ENCODE measurements around the gene CARS1. TPM values are rescaled to one million over a fixed set of nuclear protein-coding genes. Genes with fewer than 3 reads are reported as not detected.
"Not testable (repeated sequence)": the region's sequence is repeated elsewhere in the genome, so short reads cannot be mapped to it uniquely, and the experiment has no call there.

The CARS1 gene
- total RNA-seq, 1 donor from 2014 or later, result 51.8 TPM

DNA sequence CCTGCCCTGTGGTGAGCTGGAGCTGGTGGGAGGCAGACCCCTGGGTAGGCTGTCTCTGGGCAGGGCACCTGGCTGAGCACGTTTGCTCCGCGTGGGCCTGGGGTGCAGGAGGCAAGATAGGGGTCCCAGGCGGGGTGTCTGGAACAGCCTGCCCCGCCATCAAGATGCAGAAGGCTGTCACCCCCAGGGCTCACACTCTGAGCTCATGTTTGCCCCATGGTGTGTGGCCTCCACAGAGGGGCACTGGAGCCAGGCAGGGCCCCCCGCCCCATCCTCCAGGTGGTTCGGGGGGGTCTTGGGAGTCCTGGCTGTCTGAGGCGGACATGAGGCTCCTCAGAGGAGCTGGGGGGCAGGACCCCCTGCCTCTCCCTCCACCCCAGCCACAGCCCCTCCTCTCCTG, 28.9 kb upstream of the CARS1 start:
- Mint-ChIP-seq H3K27ac (no peak overlapping the region), H3K4me1 (ENCODE audit: low read depth) (no peaks in the 10 kb centered on the region), H3K27me3 (ENCODE audit: low read depth) (no peaks in the 10 kb centered on the region), H3K4me3 (ENCODE audit: low read depth) (no peak overlapping the region), H3K36me3 (ENCODE audit: low read depth) (no peaks in the 10 kb centered on the region), H3K9me3 (no peaks in the 10 kb centered on the region)
- no peak for DNase-seq (ENCODE audit: low spot score)
- intact Hi-C loops (cut with micrococcal nuclease), result no loop called here

- Mint-ChIP-seq H3K36me3 (ENCODE audit: low read depth) (no peaks in the 10 kb centered on the region), H3K27me3 (ENCODE audit: low read depth) (peaks cover 1% of the 10 kb centered on the region), H3K4me3 (ENCODE audit: low read depth) (no peak overlapping the region), H3K27ac (no peak overlapping the region), H3K9me3 (no peaks in the 10 kb centered on the region), H3K4me1 (ENCODE audit: low read depth) (no peaks in the 10 kb centered on the region)
- intact Hi-C loops (cut with micrococcal nuclease), result no loop called here
- no peak for DNase-seq (ENCODE audit: low spot score)
These were observed 27.8 kb upstream of the CARS1 start for GRCh38 chr11:3085052-3085451.

- H3K27me3 Mint-ChIP-seq (ENCODE audit: low read depth), result peaks cover 4% of the 10 kb centered on the region
- no peaks in the 10 kb centered on the region for H3K36me3 Mint-ChIP-seq (ENCODE audit: low read depth)
- H3K4me3 Mint-ChIP-seq (ENCODE audit: low read depth), result no peak overlapping the region
- DNase-seq (ENCODE audit: low spot score), result no peak
- no peaks in the 10 kb centered on the region for H3K4me1 Mint-ChIP-seq (ENCODE audit: low read depth)
- H3K27ac Mint-ChIP-seq, result no peak overlapping the region
- intact Hi-C loops (cut with micrococcal nuclease), result no loop called here
- H3K9me3 Mint-ChIP-seq, result no peaks in the 10 kb centered on the region
These were observed 26.1 kb upstream of the CARS1 start for GRCh38 chr11:3083321-3083720.

GRCh38 chr11:3081386-3081751, 24.1 kb upstream of the CARS1 start:
- no peaks in the 10 kb centered on the region for H3K9me3 Mint-ChIP-seq
- H3K27ac Mint-ChIP-seq, result no peak overlapping the region
- intact Hi-C loops (cut with micrococcal nuclease), result no loop called here
- H3K4me3 Mint-ChIP-seq (ENCODE audit: low read depth), result no peak overlapping the region
- H3K36me3 Mint-ChIP-seq (ENCODE audit: low read depth), result no peaks in the 10 kb centered on the region
- DNase-seq (ENCODE audit: low spot score), result no peak
- no peaks in the 10 kb centered on the region for H3K4me1 Mint-ChIP-seq (ENCODE audit: low read depth)
- peaks cover 4% of the 10 kb centered on the region for H3K27me3 Mint-ChIP-seq (ENCODE audit: low read depth)

GRCh38 chr11:3080733-3081385, 23.6 kb upstream of the CARS1 start:
- no peak for DNase-seq (ENCODE audit: low spot score)
- Mint-ChIP-seq H3K9me3 (no peaks in the 10 kb centered on the region), H3K36me3 (ENCODE audit: low read depth) (no peaks in the 10 kb centered on the region), H3K4me1 (ENCODE audit: low read depth) (no peaks in the 10 kb centered on the region), H3K27ac (no peak overlapping the region), H3K4me3 (ENCODE audit: low read depth) (no peak overlapping the region), H3K27me3 (ENCODE audit: low read depth) (peaks cover 4% of the 10 kb centered on the region)
- intact Hi-C loops (cut with micrococcal nuclease), result no loop called here

DNA sequence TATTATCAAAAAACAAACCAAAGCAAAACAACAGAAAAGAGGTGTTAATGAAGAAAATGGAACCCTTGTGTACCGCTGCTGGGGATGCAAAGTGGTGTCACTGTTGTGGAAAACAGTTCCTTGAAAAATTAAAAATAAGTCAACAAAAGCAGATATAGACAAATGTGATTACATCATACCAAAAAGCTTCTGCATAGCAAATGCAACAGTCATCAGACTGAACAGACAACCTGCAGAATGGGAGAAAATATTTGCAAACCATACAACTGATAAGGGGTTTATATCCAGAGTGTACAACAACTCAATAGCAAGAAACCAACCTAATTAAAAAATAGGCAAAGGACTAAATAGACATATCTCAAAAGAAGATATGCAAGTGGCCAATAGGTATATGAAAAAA, 22.9 kb upstream of the CARS1 start:
- Mint-ChIP-seq H3K36me3 (ENCODE audit: low read depth) (no peaks in the 10 kb centered on the region), H3K4me1 (ENCODE audit: low read depth) (no peaks in the 10 kb centered on the region), H3K9me3 (no peaks in the 10 kb centered on the region), H3K4me3 (ENCODE audit: low read depth) (no peak overlapping the region), H3K27me3 (ENCODE audit: low read depth) (peaks cover 4% of the 10 kb centered on the region), H3K27ac (no peak overlapping the region)
- DNase-seq (ENCODE audit: low spot score), result no peak
- intact Hi-C loops (cut with micrococcal nuclease), result no loop called here

GRCh38 chr11:3077846-3078440, 20.7 kb upstream of the CARS1 start:
- DNase-seq (ENCODE audit: low spot score), result no peak
- Mint-ChIP-seq H3K27me3 (ENCODE audit: low read depth) (peaks cover 9% of the 10 kb centered on the region), H3K9me3 (no peaks in the 10 kb centered on the region), H3K36me3 (ENCODE audit: low read depth) (no peaks in the 10 kb centered on the region), H3K4me1 (ENCODE audit: low read depth) (no peaks in the 10 kb centered on the region), H3K4me3 (ENCODE audit: low read depth) (no peak overlapping the region), H3K27ac (no peak overlapping the region)
- intact Hi-C loops (cut with micrococcal nuclease), result no loop called here

GRCh38 chr11:3077189-3077836, 20.1 kb upstream of the CARS1 start:
- peaks cover 9% of the 10 kb centered on the region for H3K27me3 Mint-ChIP-seq (ENCODE audit: low read depth)
- H3K4me3 Mint-ChIP-seq (ENCODE audit: low read depth), result no peak overlapping the region
- H3K27ac Mint-ChIP-seq, result no peak overlapping the region
- no peaks in the 10 kb centered on the region for H3K4me1 Mint-ChIP-seq (ENCODE audit: low read depth)
- intact Hi-C loops (cut with micrococcal nuclease), result no loop called here
- DNase-seq (ENCODE audit: low spot score), result no peak
- no peaks in the 10 kb centered on the region for H3K36me3 Mint-ChIP-seq (ENCODE audit: low read depth)
- H3K9me3 Mint-ChIP-seq, result no peaks in the 10 kb centered on the region

DNA sequence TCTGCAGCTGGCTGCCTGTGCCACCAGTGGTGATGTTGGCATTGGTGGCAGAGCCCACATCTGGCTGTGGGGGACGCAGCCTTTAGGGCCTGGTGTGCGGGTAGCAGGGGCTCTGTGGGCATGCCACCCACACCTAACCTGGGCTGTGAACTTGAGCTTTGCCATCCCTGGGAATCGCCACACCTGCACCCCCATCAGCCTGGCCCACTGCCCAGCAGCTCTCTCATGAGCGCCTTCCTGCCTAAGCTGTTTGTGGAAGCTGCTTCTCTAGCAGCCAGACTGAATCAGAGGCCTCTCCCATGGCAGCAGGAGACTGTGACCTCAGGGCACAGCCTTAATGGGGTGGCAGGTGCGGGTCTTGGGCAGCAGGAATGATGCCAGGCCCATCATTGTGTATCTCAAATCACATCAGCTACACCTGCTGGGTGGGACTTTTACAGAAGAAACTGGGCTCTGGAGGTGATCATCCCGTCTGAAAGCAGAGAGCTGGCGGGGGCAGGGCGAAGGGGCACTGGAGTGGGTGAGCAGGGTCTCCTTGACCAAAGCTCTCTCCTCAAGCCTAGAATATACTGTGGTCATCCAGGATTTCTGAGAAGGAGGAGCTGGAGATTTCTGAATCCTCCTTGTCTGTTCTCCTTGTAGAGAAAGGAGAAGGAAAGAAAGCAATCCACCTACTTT, 17.8 kb upstream of the CARS1 start:
- intact Hi-C loops (cut with micrococcal nuclease), result no loop called here
- Mint-ChIP-seq H3K4me3 (ENCODE audit: low read depth) (no peak overlapping the region), H3K27me3 (ENCODE audit: low read depth) (peaks cover 7% of the 10 kb centered on the region), H3K9me3 (no peaks in the 10 kb centered on the region), H3K36me3 (ENCODE audit: low read depth) (no peaks in the 10 kb centered on the region), H3K4me1 (ENCODE audit: low read depth) (no peaks in the 10 kb centered on the region), H3K27ac (no peak overlapping the region)
- no peak for DNase-seq (ENCODE audit: low spot score)

- Mint-ChIP-seq H3K4me1 (ENCODE audit: low read depth) (no peaks in the 10 kb centered on the region), H3K36me3 (ENCODE audit: low read depth) (no peaks in the 10 kb centered on the region), H3K27me3 (ENCODE audit: low read depth) (peaks cover 11% of the 10 kb centered on the region), H3K27ac (no peak overlapping the region), H3K9me3 (no peaks in the 10 kb centered on the region), H3K4me3 (ENCODE audit: low read depth) (no peak overlapping the region)
- intact Hi-C loops (cut with micrococcal nuclease), result no loop called here
- no peak for DNase-seq (ENCODE audit: low spot score)
These were observed 15.8 kb upstream of the CARS1 start for GRCh38 chr11:3073029-3073435.

DNA sequence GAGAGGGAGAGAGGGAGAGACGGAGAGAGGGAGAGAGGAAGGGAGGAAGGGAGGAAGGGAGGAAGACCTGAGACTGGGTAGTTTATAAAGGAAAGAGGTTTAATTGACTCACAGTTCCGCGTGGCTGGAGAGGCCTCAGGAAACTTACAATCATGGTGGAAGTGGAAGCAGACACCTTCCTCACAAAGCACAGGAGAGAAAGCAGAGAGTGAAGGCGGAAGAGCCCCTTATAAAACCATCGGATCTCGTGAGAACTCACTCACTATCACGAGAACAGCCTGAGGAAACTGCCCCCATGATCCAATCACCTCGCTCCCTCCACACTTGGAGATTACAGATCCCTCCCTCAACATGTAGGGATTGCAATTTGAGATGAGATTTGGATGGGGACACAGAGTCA, 12.2 kb upstream of the CARS1 start:
- H3K9me3 Mint-ChIP-seq, result no peaks in the 10 kb centered on the region

DNA sequence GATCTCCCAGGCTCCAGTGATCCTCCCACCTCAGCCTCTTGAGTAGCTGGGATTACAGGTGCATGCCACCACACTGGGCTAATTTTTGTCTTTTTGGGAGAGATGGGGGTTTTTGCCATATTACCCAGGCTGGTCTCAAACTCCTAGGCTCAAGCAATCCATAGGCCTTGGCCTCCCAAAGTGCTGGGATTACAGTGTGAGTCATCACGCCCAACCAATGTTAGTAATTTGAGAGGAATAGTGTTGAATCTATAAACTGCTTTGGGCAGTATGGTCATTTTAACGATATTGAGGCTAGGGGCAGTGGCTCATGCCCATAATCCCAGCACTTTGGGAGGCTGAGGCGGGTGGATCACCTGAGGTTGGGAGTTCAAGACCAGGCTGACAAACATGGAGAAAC, 9.1 kb upstream of the CARS1 start:
- intact Hi-C loops (cut with micrococcal nuclease); H3K36me3 Mint-ChIP-seq (ENCODE audit: low read depth); H3K9me3 Mint-ChIP-seq; DNase-seq (ENCODE audit: low spot score); H3K4me3 Mint-ChIP-seq (ENCODE audit: low read depth); H3K27ac Mint-ChIP-seq; H3K4me1 Mint-ChIP-seq (ENCODE audit: low read depth): not testable (repeated sequence)
- peaks cover 20% of the 10 kb centered on the region for H3K27me3 Mint-ChIP-seq (ENCODE audit: low read depth)

More for the DNA sequence above, 12.2 kb upstream of the CARS1 start:
- H3K27ac Mint-ChIP-seq, result no peak overlapping the region
- no peaks in the 10 kb centered on the region for H3K4me1 Mint-ChIP-seq (ENCODE audit: low read depth)
- H3K36me3 Mint-ChIP-seq (ENCODE audit: low read depth), result no peaks in the 10 kb centered on the region
- intact Hi-C loops (cut with micrococcal nuclease), result no loop called here
- H3K4me3 Mint-ChIP-seq (ENCODE audit: low read depth), result no peak overlapping the region
- H3K27me3 Mint-ChIP-seq (ENCODE audit: low read depth), result peaks cover 18% of the 10 kb centered on the region
- no peak for DNase-seq (ENCODE audit: low spot score)

- H3K4me1 Mint-ChIP-seq (ENCODE audit: low read depth); H3K4me3 Mint-ChIP-seq (ENCODE audit: low read depth); H3K27ac Mint-ChIP-seq; H3K36me3 Mint-ChIP-seq (ENCODE audit: low read depth); DNase-seq (ENCODE audit: low spot score); intact Hi-C loops (cut with micrococcal nuclease); H3K9me3 Mint-ChIP-seq: not testable (repeated sequence)
- peaks cover 18% of the 10 kb centered on the region for H3K27me3 Mint-ChIP-seq (ENCODE audit: low read depth)
These were observed 7.5 kb upstream of the CARS1 start for GRCh38 chr11:3064709-3065108.
